K562 (cell line): Measurements from ENCODE around the gene PIP4K2C. TPM values are rescaled to one million over a fixed set of nuclear protein-coding genes. Genes with fewer than 3 reads are reported as not detected.

ENCODE experiments used
- ATAC-seq: fragments of 200-7000 bp; cut with Tn5 transposase; 3 replicates; pipeline ENCODE4 v1.9.1; 2020; ENCODE audit warnings: moderate library complexity
- BruUV-seq: library from RNA; stranded (reverse); fragments of 400-500 nt; replicated peaks from 2 replicates; lab custom pipeline; 2021; lab: Mats Ljungman, UMichigan
- CTCF ChIA-PET: fragments of 300-600 bp; formaldehyde crosslinking; extraction: SDS; loops from one replicate; lab custom pipeline; 2021; ENCODE audit warnings: low intra/inter-chr PET ratio; lab: Yijun Ruan, JAX
- POLR2A ChIA-PET: fragments of 300-600, 350-650 bp; sonication (Branson Sonifier 250); formaldehyde crosslinking; extraction: SDS; loops from one replicate; lab custom pipeline; 2021; ENCODE audit warnings: antibody characterized with exemption, inconsistent platforms; lab: Yijun Ruan, JAX
- DNase-seq, 4 experiments: peaks; one replicate each; pipeline versions ENCODE4 v3.0.0 to v3.0.0-alpha.2; 2011 to 2018; ENCODE audit warnings: low spot score in 3 of 4, mixed read lengths in 3 of 4; ENCODE audit errors: extremely low read depth in 1 of 4
- FAIRE-seq: peaks from 2 replicates; lab custom pipeline; 2011; peaks lifted over from hg19 to GRCh38; lab: Jason Lieb, UNC
- H2AFZ ChIP-seq: 2 replicates; pipeline ENCODE4 v1.6.0; 2011; ENCODE audit warnings: low read depth, low read length, control low read depth, inconsistent platforms
- H3K27ac ChIP-seq: fragments of 200-600 bp; 3 replicates; pipeline ENCODE4 v1.8.0; 2011; ENCODE audit warnings: low read depth, mild to moderate bottlenecking, control low read depth, inconsistent platforms, low read length, moderate library complexity, mixed read lengths; ENCODE audit errors: extremely low read depth
- H3K27me3 ChIP-seq, 2 experiments: fragments of 300-600 bp in 1 of 2; 2 replicates in 1 of 2; 3 replicates in 1 of 2; pipeline versions ENCODE4 v1.6.0 to v1.8.0; 2011; ENCODE audit warnings: inconsistent platforms in 2 of 2, low read length in 2 of 2, mild to moderate bottlenecking in 1 of 2, mixed read lengths in 1 of 2, moderate library complexity in 1 of 2; ENCODE audit not compliant: control insufficient read depth in 2 of 2, insufficient read depth in 2 of 2
- H3K36me3 ChIP-seq: fragments of 300-600 bp; 3 replicates; pipeline ENCODE4 v1.8.0; 2011; ENCODE audit warnings: mild to moderate bottlenecking, low read length, inconsistent platforms; ENCODE audit not compliant: control insufficient read depth, insufficient read depth
- H3K4me1 ChIP-seq, 2 experiments: fragments of 200-600 bp in 1 of 2; replicated peaks in 1 of 2; 2 replicates in 1 of 2; 3 replicates in 1 of 2; pipeline versions ENCODE4 v1.5.1 to v1.8.0; 2011; ENCODE audit warnings: inconsistent platforms in 2 of 2, low read length in 2 of 2, mild to moderate bottlenecking in 1 of 2, mixed read lengths in 1 of 2, moderate library complexity in 1 of 2; ENCODE audit not compliant: control insufficient read depth in 2 of 2, insufficient read depth in 2 of 2
- H3K4me2 ChIP-seq: 2 replicates; pipeline ENCODE4 v1.6.1; 2011; ENCODE audit warnings: low read length, control low read depth, inconsistent platforms, mixed read lengths; ENCODE audit not compliant: insufficient read depth
- H3K4me3 ChIP-seq: fragments of 200-600 bp; sonication (generic), shearing (Covaris generic); 2 replicates; pipeline ENCODE4 v1.5.1; 2016; ENCODE audit warnings: control low read depth, inconsistent platforms
- H3K79me2 ChIP-seq: fragments of 200-600 bp; 3 replicates; pipeline ENCODE4 v1.8.0; 2011; ENCODE audit warnings: low read length, inconsistent platforms; ENCODE audit not compliant: control insufficient read depth, insufficient read depth
- H3K9ac ChIP-seq, 2 experiments: 2 replicates each; pipeline versions ENCODE4 v1.6.0 to v1.6.1; 2011; ENCODE audit warnings: low read depth in 2 of 2, low read length in 2 of 2, control low read depth in 1 of 2, inconsistent platforms in 1 of 2, mild to moderate bottlenecking in 1 of 2, mixed read lengths in 1 of 2; ENCODE audit not compliant: insufficient read depth in 1 of 2
- H3K9me1 ChIP-seq: one replicate; pipeline ENCODE4 v1.6.0; 2011; ENCODE audit warnings: inconsistent platforms, mild to moderate bottlenecking, low read length, moderate library complexity; ENCODE audit not compliant: control insufficient read depth, insufficient read depth
- H3K9me3 ChIP-seq: replicated peaks from 2 replicates; pipeline ENCODE4 v1.5.1; 2011; ENCODE audit warnings: low read depth, low read length, inconsistent platforms; ENCODE audit not compliant: control insufficient read depth, insufficient read depth
- H4K20me1 ChIP-seq: replicated peaks from 2 replicates; pipeline ENCODE4 v1.6.1; 2011; ENCODE audit warnings: low read length, inconsistent platforms, mixed read lengths; ENCODE audit not compliant: control insufficient read depth, insufficient read depth
- CBX3 ChIP-seq, 2 experiments: IDR thresholded peaks; 1 replicate in 1 of 2; 2 replicates in 1 of 2; pipeline ENCODE4 v1.6.1; 2012; ENCODE audit warnings: inconsistent platforms in 2 of 2, low read length in 2 of 2, borderline replicate concordance in 1 of 2, control low read depth in 1 of 2
- E2F6 ChIP-seq, 2 experiments: IDR thresholded peaks; 2 replicates each; pipeline ENCODE4 v1.6.1; 2011; ENCODE audit warnings: borderline replicate concordance in 1 of 2, control low read depth in 1 of 2, low read depth in 1 of 2, low read length in 1 of 2, mild to moderate bottlenecking in 1 of 2, mixed read lengths in 1 of 2, moderate library complexity in 1 of 2; ENCODE audit not compliant: insufficient read depth in 1 of 2, insufficient read length in 1 of 2, poor library complexity in 1 of 2, severe bottlenecking in 1 of 2; ENCODE audit errors: extremely low read depth in 1 of 2
- KDM5B ChIP-seq: fragments of 200-600 bp; sonication (generic); IDR thresholded peaks from 2 replicates; pipeline ENCODE4 v1.6.1; 2012; ENCODE audit warnings: low read depth, mild to moderate bottlenecking, moderate library complexity, low read length, control low read depth, inconsistent platforms; ENCODE audit not compliant: insufficient replicate concordance
- MITF ChIP-seq: IDR thresholded peaks from 2 replicates; pipeline ENCODE4 v1.6.1; 2014; ENCODE audit warnings: antibody characterized with exemption
- NFRKB ChIP-seq: fragments of 450-650 bp; IDR thresholded peaks from 2 replicates; pipeline ENCODE4 v1.6.1; 2016; ENCODE audit warnings: low read depth
- ZFPM2 ChIP-seq: fragments of 250-450 bp; sonication (Bioruptor Pico); IDR thresholded peaks from 2 replicates; pipeline ENCODE4 v1.5.1; 2022; ENCODE audit warnings: mild to moderate bottlenecking
- ZNF324 ChIP-seq: fragments of 250-450 bp; sonication (Bioruptor Pico); IDR thresholded peaks from 2 replicates; pipeline ENCODE4 v1.4.0; 2020; ENCODE audit warnings: mild to moderate bottlenecking
- ZNF668 ChIP-seq: fragments of 250-450 bp; sonication (Bioruptor Pico); IDR thresholded peaks from 2 replicates; pipeline ENCODE4 v1.8.0; 2022; ENCODE audit warnings: mild to moderate bottlenecking, inconsistent platforms
- WGBS: fragments of 100-300 bp; shearing (Covaris generic); methylation state at CpG from one replicate; pipeline ENCODE4 v1.1.6; 2016; ENCODE audit warnings: low coverage, mixed read lengths; ENCODE audit not compliant: insufficient coverage; ENCODE audit errors: missing lambda C conversion rate; 5-methylcytosine and 5-hydroxymethylcytosine counted together
- in situ Hi-C: fragments of 300-500 bp; cut with MboI; formaldehyde crosslinking; loops from 4 replicates; pipeline ENCODE4 v1.15.0; 2018; ENCODE audit warnings: inconsistent platforms, mixed read lengths
- intact Hi-C: fragments of 100-400 bp; cut with micrococcal nuclease; formaldehyde crosslinking; loops from 2 replicates; pipeline ENCODE4 v1.14.2; 2022
- polyA plus RNA-seq, 8 experiments: library from polyadenylated mRNA; depleted of rRNA in 4 of 8; stranded (reverse) in 5 of 8; unstranded in 3 of 8; fragments of >200 nt; fragmentation: Nextera tagmentation in 2 of 8; fragmentation: Illumina TruSeq in 1 of 8; extraction: Ambion mirVana in 2 of 8; extraction: Trizol in 1 of 8; gene quantifications; 2 replicates each; pipeline versions ENCODE4 v1.2.1 to v1.2.3, GENCODE V29; 2011 to 2014; ENCODE audit warnings: inconsistent platforms in 1 of 8, missing spikeins in 1 of 8
- total RNA-seq, 7 experiments: library from RNA; depleted of rRNA in 6 of 7; stranded (reverse); fragments of >200 nt in 6 of 7; fragmentation: Illumina TruSeq in 2 of 7; extraction: Trizol in 2 of 7; gene quantifications; 2 replicates each; pipeline versions ENCODE4 v1.2.1 to v1.2.3, GENCODE V29; 2011 to 2021; ENCODE audit warnings: low replicate concordance in 1 of 7
- TF ChIP-seq, protein P1 (sequence below): fragments of 250-450 bp; sonication (Bioruptor Pico); IDR thresholded peaks from 2 replicates; pipeline ENCODE4 v1.8.0; 2021; ENCODE audit warnings: borderline replicate concordance, mild to moderate bottlenecking, moderate library complexity; ENCODE audit not compliant: poor library complexity, severe bottlenecking

PIP4K2C gene
- total and polyA plus RNA-seq, 9 of the 15 experiments (the other 6 are each of a cell fraction or from before 2014, with no cell fraction given) = 9.0 to 41.4 (median 18.3) TPM

- TF ChIP-seq ZNF668 = no peak
Measured at GRCh38 chr12:57592551-57593165, 1.7 kb downstream of the PIP4K2C start (continued).

DNA sequence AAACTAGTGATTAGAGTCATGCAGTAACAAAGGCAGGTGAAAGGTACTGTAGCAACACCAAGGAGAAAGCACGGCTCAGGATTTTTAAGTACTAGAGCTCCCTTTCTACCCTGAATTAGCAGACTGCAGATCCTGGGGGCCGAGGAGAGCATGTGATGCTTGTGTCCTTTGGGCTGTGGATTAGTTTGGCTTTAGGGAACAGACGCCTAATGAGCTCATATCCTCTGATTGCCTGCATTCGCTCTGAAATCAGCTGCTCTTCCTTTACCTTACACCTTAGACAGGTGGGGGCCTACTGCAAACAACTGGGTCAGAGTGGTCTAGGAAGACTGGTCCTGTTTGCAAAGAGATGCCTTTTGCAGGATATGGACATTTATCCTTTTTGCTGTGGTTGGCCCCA, 2.2 kb downstream of the PIP4K2C start:
- H3K27ac ChIP-seq = no peak overlapping the region
- H3K9me3 ChIP-seq = no peaks in the 10 kb centered on the region
- ATAC-seq (no peak), FAIRE-seq (no peak), DNase-seq (no peak)
- no peak overlapping the region for H3K4me2 ChIP-seq
- POLR2A ChIA-PET = interaction anchor here (0.6 to 4.2 kb wide), 12 partner anchors 7 to 589 kb away, joined by 3 to 20 read pairs (median 4); partner anchors contain the start of genes DDIT3, OS9 and TSPAN31
- no peaks in the 10 kb centered on the region for H4K20me1 ChIP-seq
- peaks cover 42% of the 10 kb centered on the region; the same call in 2 of the 3 replicates for H3K36me3 ChIP-seq
- peaks cover 27% of the 10 kb centered on the region for H3K79me2 ChIP-seq
- H3K27me3 ChIP-seq = no peaks in the 10 kb centered on the region
- H3K4me3 ChIP-seq = no peak overlapping the region
- peak overlapping the region in 1 of 2 experiments; percentile 22; a peak in 1 of 4 replicates for H3K9ac ChIP-seq
- H3K9me1 ChIP-seq = no peaks in the 10 kb centered on the region
- BruUV-seq = no TSS peak
- CTCF ChIA-PET = no interaction called here
- H2AFZ ChIP-seq = no peak overlapping the region
- in situ Hi-C loops = no loop called here
- H3K4me1 ChIP-seq = peaks cover 22 to 23% of the 10 kb centered on the region in 2 experiments
- intact Hi-C loops = no loop called here
- whole genome bisulfite sequencing = 70% methylated on average over 4 of the region's 4 CpGs
- TF ChIP-seq, protein P1, sequence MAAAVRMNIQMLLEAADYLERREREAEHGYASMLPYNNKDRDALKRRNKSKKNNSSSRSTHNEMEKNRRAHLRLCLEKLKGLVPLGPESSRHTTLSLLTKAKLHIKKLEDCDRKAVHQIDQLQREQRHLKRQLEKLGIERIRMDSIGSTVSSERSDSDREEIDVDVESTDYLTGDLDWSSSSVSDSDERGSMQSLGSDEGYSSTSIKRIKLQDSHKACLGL (CRISPR knock-in tag) = no peak
- TF ChIP-seq E2F6 (IDR thresholded peaks at IDR 0.05; ENCODE audit: borderline replicate concordance in 1 of 2, extremely low read depth in 1 of 2, insufficient read depth in 1 of 2, insufficient read length in 1 of 2, low read depth in 1 of 2, low read length in 1 of 2, poor library complexity in 1 of 2, severe bottlenecking in 1 of 2) = no peak
- no peak for TF ChIP-seq MITF
- no peak for TF ChIP-seq KDM5B
- TF ChIP-seq CBX3 (IDR thresholded peaks at IDR 0.05; ENCODE audit: borderline replicate concordance in 1 of 2, low read length in 2 of 2) = no peak
- TF ChIP-seq NFRKB = no peak
- no peak for TF ChIP-seq ZFPM2 (CRISPR knock-in tag)
- no peak for TF ChIP-seq ZNF324 (CRISPR knock-in tag)
